K562 (cell line): Measurements from ENCODE around the gene NDUFS6. TPM values are rescaled to one million over a fixed set of nuclear protein-coding genes. Genes with fewer than 3 reads are reported as not detected.
A peak's percentile ranks its signal among the peaks of the same experiment; 100 is the strongest.

Experiments
- BMI1 ChIP-seq: fragments of 150-350 bp; IDR thresholded peaks from 2 replicates; pipeline ENCODE4 v1.6.1; 2014; ENCODE audit warnings: low read length
- CREB3 ChIP-seq: fragments of 450-650 bp; conservative IDR thresholded peaks from 2 replicates; pipeline ENCODE4 v1.6.1; 2016; ENCODE audit warnings: missing genetic modification characterization, low read depth, mild to moderate bottlenecking, missing compliant biosample characterization, moderate library complexity
- HDAC3 ChIP-seq: fragments of 450-650 bp; IDR thresholded peaks from 2 replicates; pipeline ENCODE4 v1.6.1; 2018; ENCODE audit warnings: borderline replicate concordance, mild to moderate bottlenecking, moderate library complexity; ENCODE audit not compliant: partially characterized antibody
- HNRNPUL1 ChIP-seq: fragments of 200-400 bp; formaldehyde crosslinking; IDR thresholded peaks from 2 replicates; pipeline ENCODE4 v1.6.1; 2017; ENCODE audit warnings: low read length
- MLX ChIP-seq, 2 experiments: fragments of 450-650 bp in 1 of 2; sonication (generic) in 1 of 2; formaldehyde crosslinking; conservative IDR thresholded peaks; 2 replicates each; pipeline versions ENCODE4 v1.4.0 to v1.8.1; 2020 to 2022; ENCODE audit warnings: mild to moderate bottlenecking in 1 of 2, missing genetic modification reagents in 1 of 2
- POLR3A ChIP-seq: IDR thresholded peaks from 2 replicates; pipeline ENCODE4 v1.6.1; 2011; ENCODE audit warnings: borderline replicate concordance, mild to moderate bottlenecking, moderate library complexity; ENCODE audit not compliant: insufficient read length, insufficient read depth; ENCODE audit errors: extremely low read depth
- PTRF ChIP-seq: fragments of 450-650 bp; IDR thresholded peaks from 2 replicates; pipeline ENCODE4 v1.6.1; 2016; ENCODE audit warnings: mild to moderate bottlenecking, missing genetic modification characterization, missing compliant biosample characterization
- TAF15 ChIP-seq: fragments of 200-400 bp; formaldehyde crosslinking; IDR thresholded peaks from 2 replicates; pipeline ENCODE4 v1.6.1; 2017; ENCODE audit warnings: mild to moderate bottlenecking, low read depth, low read length, moderate library complexity
- THAP12 ChIP-seq: fragments of 250-450 bp; sonication (Bioruptor Pico); IDR thresholded peaks from 2 replicates; pipeline ENCODE4 v1.9.0; 2021; ENCODE audit warnings: mild to moderate bottlenecking, inconsistent platforms
- YBX1 ChIP-seq: fragments of 450-650 bp; IDR thresholded peaks from 2 replicates; pipeline ENCODE4 v1.7.1; 2016; ENCODE audit warnings: mild to moderate bottlenecking
- ZBED1 ChIP-seq: IDR thresholded peaks from 2 replicates; pipeline ENCODE4 v1.6.1; 2014
- ZBTB17 ChIP-seq: fragments of 450-650 bp; formaldehyde crosslinking; IDR thresholded peaks from 2 replicates; pipeline ENCODE4 v1.4.0; 2020; ENCODE audit warnings: mild to moderate bottlenecking
- ZBTB40 ChIP-seq, 2 experiments: fragments of 450-650 bp in 1 of 2; sonication (generic) in 1 of 2; formaldehyde crosslinking in 1 of 2; IDR thresholded peaks; 2 replicates each; pipeline versions ENCODE4 v1.7.1 to v1.9.0; 2016 to 2022; ENCODE audit warnings: inconsistent platforms in 1 of 2, mild to moderate bottlenecking in 1 of 2, missing genetic modification reagents in 1 of 2
- polyA plus RNA-seq, 8 experiments: library from polyadenylated mRNA; depleted of rRNA in 4 of 8; stranded (reverse) in 5 of 8; unstranded in 3 of 8; fragments of >200 nt; fragmentation: Nextera tagmentation in 2 of 8; fragmentation: Illumina TruSeq in 1 of 8; extraction: Ambion mirVana in 2 of 8; extraction: Trizol in 1 of 8; gene quantifications; 2 replicates each; pipeline versions ENCODE4 v1.2.1 to v1.2.3, GENCODE V29; 2011 to 2014; ENCODE audit warnings: inconsistent platforms in 1 of 8, missing spikeins in 1 of 8
- total RNA-seq, 7 experiments: library from RNA; depleted of rRNA in 6 of 7; stranded (reverse); fragments of >200 nt in 6 of 7; fragmentation: Illumina TruSeq in 2 of 7; extraction: Trizol in 2 of 7; gene quantifications; 2 replicates each; pipeline versions ENCODE4 v1.2.1 to v1.2.3, GENCODE V29; 2011 to 2021; ENCODE audit warnings: low replicate concordance in 1 of 7

The NDUFS6 gene
- total and polyA plus RNA-seq, 9 of the 15 experiments (the other 6 are each of a cell fraction or from before 2014, with no cell fraction given): 36.1 to 291 (median 77.0) TPM

GRCh38 chr5:1799602-1800471 lies 1.4 kb upstream of the NDUFS6 start, which contains the start of gene MRPL36 (continued):
- TF ChIP-seq ZBTB40 (IDR thresholded peaks at IDR 0.05) (no peak; the same call in 1 of the 2 replicates), ZBTB40 (CRISPR knock-in tag; IDR thresholded peaks at IDR 0.05) (0 out of 2 replicates have a peak, but pooled peaks have one; percentile 18), YBX1 (no peak), ZBED1 (no peak), POLR3A (no peak), MLX (CRISPR knock-in tag; conservative IDR thresholded peaks at IDR 0.05) (no peak), CREB3 (tag) (no peak), BMI1 (no peak), HNRNPUL1 (no peak), THAP12 (CRISPR knock-in tag) (no peak), HDAC3 (no peak), PTRF (tag) (no peak), TAF15 (no peak), ZBTB17 (CRISPR knock-in tag) (no peak)
